ENCODE data around the gene DGKB.

DGKB gene

GRCh38 chr7:14821757-14822480 is 80.6 kb downstream of the DGKB start:
- Mint-ChIP-seq H3K4me3 (no peak overlapping the region), H3K27me3 (no peaks in the 10 kb centered on the region), H3K4me1 (ENCODE audit: low read depth) (no peaks in the 10 kb centered on the region), H3K9me3 (ENCODE audit: low read depth) (peaks cover 5% of the 10 kb centered on the region), H3K36me3 (no peaks in the 10 kb centered on the region), H3K27ac (no peak overlapping the region)

- H3K36me3 Mint-ChIP-seq = no peaks in the 10 kb centered on the region
- no peak overlapping the region for H3K4me3 Mint-ChIP-seq
- peaks cover 8% of the 10 kb centered on the region for H3K9me3 Mint-ChIP-seq (ENCODE audit: low read depth)
- H3K27ac Mint-ChIP-seq = no peak overlapping the region
- no peaks in the 10 kb centered on the region for H3K27me3 Mint-ChIP-seq
- H3K4me1 Mint-ChIP-seq (ENCODE audit: low read depth) = no peaks in the 10 kb centered on the region
These were observed 83.7 kb downstream of the DGKB start for GRCh38 chr7:14818871-14819270.

DNA sequence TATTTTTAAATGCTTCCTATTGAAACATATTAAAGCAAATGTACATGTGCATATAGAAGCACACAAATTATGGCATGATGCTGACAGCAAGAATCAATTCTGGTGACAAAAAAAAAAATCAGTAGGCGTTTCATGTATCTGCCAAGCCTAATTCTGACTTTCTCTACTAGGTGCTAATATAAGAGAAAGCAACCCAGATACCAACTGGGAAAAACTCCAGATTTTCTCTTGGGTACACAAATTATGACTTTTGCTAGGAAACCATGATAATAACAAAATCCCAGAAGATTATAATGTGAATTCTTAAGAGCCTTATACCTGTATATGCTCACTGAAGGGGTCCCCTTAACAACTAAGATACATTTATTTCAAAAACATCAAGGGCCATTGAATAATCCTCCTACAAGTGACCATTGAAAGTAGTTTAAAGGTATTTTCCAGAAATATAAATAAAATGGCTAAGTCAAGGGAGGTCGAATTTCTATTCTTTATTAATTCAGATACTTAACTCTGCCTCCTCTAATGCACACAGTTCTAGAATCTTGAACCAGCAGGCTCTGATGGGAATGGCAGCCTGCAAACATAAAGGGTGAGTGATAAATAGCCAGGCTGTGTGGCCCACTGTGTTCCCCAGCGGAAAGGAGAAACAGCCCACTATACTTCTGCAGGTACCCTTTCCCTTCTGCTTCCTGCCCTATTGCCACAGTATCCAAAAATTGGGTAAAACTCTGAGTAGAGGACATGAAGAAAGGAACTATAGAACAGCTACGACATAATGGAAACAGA is 84.5 kb downstream of the DGKB start:
- Mint-ChIP-seq H3K27ac (no peak overlapping the region), H3K4me1 (ENCODE audit: low read depth) (no peaks in the 10 kb centered on the region), H3K36me3 (no peaks in the 10 kb centered on the region), H3K4me3 (no peak overlapping the region), H3K9me3 (ENCODE audit: low read depth) (peaks cover 8% of the 10 kb centered on the region), H3K27me3 (no peaks in the 10 kb centered on the region)

GRCh38 chr7:14807507-14807906 is 95.0 kb downstream of the DGKB start:
- Mint-ChIP-seq H3K27ac (no peak overlapping the region), H3K9me3 (ENCODE audit: low read depth) (no peaks in the 10 kb centered on the region), H3K4me1 (ENCODE audit: low read depth) (no peaks in the 10 kb centered on the region), H3K27me3 (no peaks in the 10 kb centered on the region), H3K36me3 (no peaks in the 10 kb centered on the region), H3K4me3 (no peak overlapping the region)

DNA sequence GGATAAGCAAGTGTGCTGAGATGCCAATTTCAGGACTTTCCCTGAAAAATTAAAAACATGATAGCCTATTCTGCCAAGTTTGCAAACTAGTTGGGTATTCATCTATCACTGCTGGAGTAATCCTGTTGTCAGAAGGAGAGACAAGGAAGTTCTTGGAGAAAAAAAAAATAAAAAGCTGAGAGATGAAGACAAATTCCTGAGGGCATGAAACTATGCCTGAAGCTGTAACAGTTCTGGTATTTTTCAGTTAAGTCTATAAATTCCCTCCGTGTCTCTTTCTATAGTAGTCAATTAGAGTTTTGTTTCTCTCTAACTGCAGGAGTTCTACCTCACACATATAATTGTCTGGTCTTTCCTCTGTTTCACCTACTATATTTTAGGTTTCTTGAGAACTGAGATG is 95.7 kb downstream of the DGKB start:
- Mint-ChIP-seq H3K4me3 (no peak overlapping the region), H3K27ac (no peak overlapping the region), H3K9me3 (ENCODE audit: low read depth) (no peaks in the 10 kb centered on the region), H3K4me1 (ENCODE audit: low read depth) (no peaks in the 10 kb centered on the region), H3K27me3 (no peaks in the 10 kb centered on the region), H3K36me3 (no peaks in the 10 kb centered on the region)

GRCh38 chr7:14805105-14805719 is 97.3 kb downstream of the DGKB start:
- H3K27ac Mint-ChIP-seq = no peak overlapping the region
- H3K36me3 Mint-ChIP-seq = no peaks in the 10 kb centered on the region
- no peaks in the 10 kb centered on the region for H3K4me1 Mint-ChIP-seq (ENCODE audit: low read depth)
- no peaks in the 10 kb centered on the region for H3K27me3 Mint-ChIP-seq
- no peak overlapping the region for H3K4me3 Mint-ChIP-seq
- H3K9me3 Mint-ChIP-seq (ENCODE audit: low read depth) = no peaks in the 10 kb centered on the region

DNA sequence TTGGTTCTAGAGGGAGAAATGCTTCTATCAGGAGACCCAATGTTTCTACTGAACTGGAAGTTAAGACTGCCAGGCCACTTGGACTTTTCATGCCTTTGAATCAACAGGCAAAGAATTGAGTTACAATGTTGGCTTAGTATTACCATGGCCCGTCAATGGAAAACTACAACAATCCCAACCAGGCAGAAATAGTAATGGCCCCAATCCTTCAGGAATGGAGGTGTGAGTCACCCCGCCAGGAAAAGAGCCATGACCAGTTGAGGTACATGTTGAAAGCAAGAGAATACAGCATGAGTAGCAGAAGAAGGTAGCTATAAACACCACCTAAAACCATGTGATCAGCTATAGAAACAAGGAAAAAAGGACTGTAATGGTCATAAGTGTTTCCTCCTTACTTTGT is 101.9 kb downstream of the DGKB start:
- Mint-ChIP-seq H3K36me3 (no peaks in the 10 kb centered on the region), H3K4me3 (no peak overlapping the region), H3K27ac (no peak overlapping the region), H3K27me3 (no peaks in the 10 kb centered on the region), H3K4me1 (ENCODE audit: low read depth) (no peaks in the 10 kb centered on the region), H3K9me3 (ENCODE audit: low read depth) (no peaks in the 10 kb centered on the region)

GRCh38 chr7:14793151-14793550 is 109.4 kb downstream of the DGKB start:
- H3K27me3 Mint-ChIP-seq = no peaks in the 10 kb centered on the region

GRCh38 chr7:14787551-14787950 is 115.0 kb downstream of the DGKB start:
- H3K4me3 Mint-ChIP-seq = no peak overlapping the region
- H3K27me3 Mint-ChIP-seq = no peaks in the 10 kb centered on the region
- H3K4me1 Mint-ChIP-seq (ENCODE audit: low read depth) = no peaks in the 10 kb centered on the region
- no peak overlapping the region for H3K27ac Mint-ChIP-seq
- H3K36me3 Mint-ChIP-seq = no peaks in the 10 kb centered on the region
- H3K9me3 Mint-ChIP-seq (ENCODE audit: low read depth) = peaks cover 4% of the 10 kb centered on the region

More at GRCh38 chr7:14793151-14793550, 109.4 kb downstream of the DGKB start:
- H3K36me3 Mint-ChIP-seq = no peaks in the 10 kb centered on the region
- H3K9me3 Mint-ChIP-seq (ENCODE audit: low read depth) = peaks cover 4% of the 10 kb centered on the region
- H3K4me3 Mint-ChIP-seq = no peak overlapping the region
- no peak overlapping the region for H3K27ac Mint-ChIP-seq
- no peaks in the 10 kb centered on the region for H3K4me1 Mint-ChIP-seq (ENCODE audit: low read depth)

GRCh38 chr7:14786314-14786895 is 116.1 kb downstream of the DGKB start:
- no peaks in the 10 kb centered on the region for H3K9me3 Mint-ChIP-seq (ENCODE audit: low read depth)
- H3K27me3 Mint-ChIP-seq = no peaks in the 10 kb centered on the region
- no peak overlapping the region for H3K27ac Mint-ChIP-seq
- no peaks in the 10 kb centered on the region for H3K36me3 Mint-ChIP-seq
- H3K4me3 Mint-ChIP-seq = no peak overlapping the region
- no peaks in the 10 kb centered on the region for H3K4me1 Mint-ChIP-seq (ENCODE audit: low read depth)

DNA sequence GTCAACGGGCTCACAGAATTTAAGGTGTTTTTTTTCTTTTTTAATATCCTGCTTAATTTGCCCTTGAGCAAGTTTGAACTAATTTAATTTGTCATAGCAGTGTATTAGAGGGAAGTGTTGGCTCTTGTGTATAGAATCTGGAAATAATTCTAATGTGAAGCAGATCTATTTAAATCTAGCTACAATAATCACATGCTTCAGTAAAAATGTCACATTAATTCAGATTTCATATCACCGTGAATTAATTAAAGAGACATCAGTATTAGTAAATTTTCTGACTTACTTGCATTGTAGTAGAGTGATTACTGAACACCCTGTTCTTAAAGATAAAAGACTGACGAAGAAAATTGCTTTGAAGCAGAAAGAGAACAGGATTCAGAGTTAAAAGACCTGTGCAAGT is 124.7 kb downstream of the DGKB start:
- Mint-ChIP-seq H3K9me3 (ENCODE audit: low read depth) (peaks cover 9% of the 10 kb centered on the region), H3K36me3 (peaks cover 2% of the 10 kb centered on the region), H3K27ac (no peak overlapping the region), H3K4me3 (no peak overlapping the region), H3K27me3 (no peaks in the 10 kb centered on the region), H3K4me1 (ENCODE audit: low read depth) (no peaks in the 10 kb centered on the region)

- Mint-ChIP-seq H3K27me3 (no peaks in the 10 kb centered on the region), H3K9me3 (ENCODE audit: low read depth) (peaks cover 9% of the 10 kb centered on the region), H3K4me3 (no peak overlapping the region), H3K36me3 (peaks cover 2% of the 10 kb centered on the region), H3K4me1 (ENCODE audit: low read depth) (no peaks in the 10 kb centered on the region), H3K27ac (no peak overlapping the region)
These were observed 126.3 kb downstream of the DGKB start for GRCh38 chr7:14776266-14776665.

DNA sequence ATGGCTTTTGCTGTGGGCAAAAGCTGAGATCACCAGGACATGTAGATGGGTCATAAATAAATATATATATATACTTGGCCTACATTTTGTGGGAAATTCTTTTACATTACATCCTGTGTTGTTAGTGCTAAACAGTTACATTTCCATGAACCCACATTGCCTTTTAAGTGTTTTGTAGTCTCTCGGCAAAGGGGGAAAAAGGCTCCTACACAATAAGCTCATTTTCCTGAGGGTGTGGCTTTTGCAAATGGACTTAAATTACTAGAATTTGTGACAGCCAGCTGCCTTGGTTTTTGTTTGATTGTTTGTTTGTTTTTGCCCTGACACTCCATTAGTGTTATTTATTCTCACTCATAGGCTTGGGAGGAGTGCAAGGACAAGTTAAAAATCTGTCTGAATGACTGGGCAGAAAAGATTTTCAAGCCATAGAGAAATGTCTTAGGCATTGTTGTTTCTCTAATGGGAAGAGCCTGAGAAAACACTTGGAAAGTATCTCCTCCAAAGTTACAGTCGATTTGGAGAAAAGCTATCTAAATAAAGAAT is 128.8 kb downstream of the DGKB start:
- Mint-ChIP-seq H3K36me3 (peaks cover 2% of the 10 kb centered on the region), H3K9me3 (ENCODE audit: low read depth) (peaks cover 9% of the 10 kb centered on the region), H3K4me3 (no peak overlapping the region), H3K27me3 (no peaks in the 10 kb centered on the region), H3K27ac (no peak overlapping the region), H3K4me1 (ENCODE audit: low read depth) (no peaks in the 10 kb centered on the region)

DNA sequence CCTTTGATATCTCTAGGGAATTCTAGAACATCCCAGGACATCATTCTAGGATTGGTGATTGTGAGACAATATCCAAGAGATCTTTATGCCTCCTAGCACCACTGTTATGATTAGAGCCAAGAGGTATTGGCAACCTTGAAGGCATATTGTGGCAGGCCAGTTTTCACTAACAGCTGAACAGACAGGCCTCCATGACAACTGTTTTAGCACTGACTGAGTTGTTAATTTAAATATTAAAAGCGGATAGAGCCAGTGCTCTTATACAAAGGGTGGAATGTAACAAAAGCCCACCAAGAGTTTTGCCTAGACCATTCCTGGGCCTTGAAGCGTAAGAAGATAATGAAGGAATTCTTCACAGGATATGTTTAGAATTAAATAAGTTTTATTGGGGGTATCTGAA is 131.9 kb downstream of the DGKB start:
- Mint-ChIP-seq H3K27me3 (no peaks in the 10 kb centered on the region), H3K36me3 (peaks cover under 1% of the 10 kb centered on the region), H3K9me3 (ENCODE audit: low read depth) (peaks cover 6% of the 10 kb centered on the region), H3K4me1 (ENCODE audit: low read depth) (no peaks in the 10 kb centered on the region), H3K27ac (no peak overlapping the region), H3K4me3 (no peak overlapping the region)

DNA sequence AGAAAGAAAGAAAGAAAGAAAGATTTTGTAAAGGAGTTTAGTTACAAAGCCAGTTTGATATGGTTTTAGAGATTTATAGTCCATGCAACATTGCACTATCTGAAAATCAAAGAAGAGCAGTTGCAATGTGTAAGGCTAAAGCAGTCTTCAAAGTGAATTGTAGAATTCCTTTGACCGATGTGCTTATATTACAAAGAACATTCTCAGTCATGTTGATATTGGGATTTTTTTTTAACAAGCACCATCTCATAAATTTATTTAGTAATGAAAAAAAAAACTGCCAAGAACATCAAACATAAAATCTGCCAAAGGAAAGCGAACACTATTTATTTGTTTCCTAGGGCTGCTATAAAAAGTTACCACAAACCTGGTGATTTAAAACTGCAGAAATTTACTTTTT is 133.3 kb downstream of the DGKB start:
- no peaks in the 10 kb centered on the region for H3K27me3 Mint-ChIP-seq
- H3K4me1 Mint-ChIP-seq (ENCODE audit: low read depth) = no peaks in the 10 kb centered on the region
- H3K36me3 Mint-ChIP-seq = no peaks in the 10 kb centered on the region
- no peak overlapping the region for H3K27ac Mint-ChIP-seq
- no peaks in the 10 kb centered on the region for H3K9me3 Mint-ChIP-seq (ENCODE audit: low read depth)
- H3K4me3 Mint-ChIP-seq = no peak overlapping the region
